Right atrium auricular region (tissue), 2 donors: ENCODE data around the gene SGCD. TPM values are rescaled to one million over a fixed set of nuclear protein-coding genes. Genes with fewer than 3 reads are reported as not detected.

ENCODE experiments used
- DNase-seq: peaks from one replicate; pipeline ENCODE4 v3.0.0-alpha.2; 2019; ENCODE audit warnings: low spot score
- H3K27ac ChIP-seq, 2 donors: fragments of 200-600 bp; sonication (generic); 1 replicate in 1 of 2; 2 replicates in 1 of 2; pipeline ENCODE4 v1.5.1; 2016 to 2019
- H3K27me3 ChIP-seq, 2 donors: fragments of 200-600 bp; sonication (generic); one replicate each; pipeline versions ENCODE4 v1.5.1 to v1.6.0; 2017 to 2019
- H3K36me3 ChIP-seq: fragments of 200-600 bp; sonication (generic); one replicate; pipeline ENCODE4 v1.5.1; 2016
- H3K4me1 ChIP-seq, 2 donors: fragments of 200-600 bp; sonication (generic); one replicate each; pipeline versions ENCODE4 v1.5.1 to v1.6.0; 2017 to 2019
- H3K4me3 ChIP-seq, 2 donors: fragments of 200-600 bp; sonication (generic); 1 replicate in 1 of 2; 2 replicates in 1 of 2; pipeline ENCODE4 v1.5.1; 2017 to 2019; ENCODE audit warnings: mild to moderate bottlenecking in 1 of 2, moderate library complexity in 1 of 2
- H3K9me3 ChIP-seq, 2 donors: fragments of 200-600 bp; sonication (generic); one replicate each; pipeline ENCODE4 v1.5.1; 2019
- CTCF ChIP-seq, 2 donors: fragments of 200-600 bp; sonication (generic); IDR thresholded peaks; one replicate each; pipeline ENCODE4 v1.5.1; 2019; ENCODE audit warnings: antibody characterized with exemption in 2 of 2
- total RNA-seq, 2 donors: library from RNA; depleted of rRNA; stranded (reverse); fragments of >200 nt; gene quantifications; one replicate each; pipeline ENCODE4 v1.1.0, GENCODE V29; 2016

SGCD gene
- total RNA-seq, 2 donors from 2014 or later: 56.2 to 85.1 TPM

GRCh38 chr5:156361436-156362109, 34.6 kb downstream of the SGCD start:
- H3K27me3 ChIP-seq: no peaks in the 10 kb centered on the region
- no peak for TF ChIP-seq CTCF (IDR thresholded peaks at IDR 0.05)
- no peak overlapping the region for H3K4me3 ChIP-seq
- no peaks in the 10 kb centered on the region for H3K9me3 ChIP-seq
- no peaks in the 10 kb centered on the region for H3K4me1 ChIP-seq
- H3K27ac ChIP-seq: no peak overlapping the region
- no peaks in the 10 kb centered on the region for H3K36me3 ChIP-seq
- no peak for DNase-seq

- no peaks in the 10 kb centered on the region for H3K4me1 ChIP-seq
- no peak for TF ChIP-seq CTCF (IDR thresholded peaks at IDR 0.05)
- no peak overlapping the region for H3K27ac ChIP-seq
- no peak overlapping the region for H3K4me3 ChIP-seq
- no peaks in the 10 kb centered on the region for H3K27me3 ChIP-seq
- H3K9me3 ChIP-seq: no peaks in the 10 kb centered on the region
- no peak for DNase-seq
- H3K36me3 ChIP-seq: no peaks in the 10 kb centered on the region
Observed at GRCh38 chr5:156363861-156364260, 36.9 kb downstream of the SGCD start.

GRCh38 chr5:156366521-156366920, 39.6 kb downstream of the SGCD start:
- TF ChIP-seq CTCF (IDR thresholded peaks at IDR 0.05): no peak
- H3K27me3 ChIP-seq: no peaks in the 10 kb centered on the region
- H3K4me1 ChIP-seq: no peaks in the 10 kb centered on the region
- no peak overlapping the region for H3K4me3 ChIP-seq
- no peak for DNase-seq
- no peaks in the 10 kb centered on the region for H3K36me3 ChIP-seq
- H3K27ac ChIP-seq: no peak overlapping the region
- no peaks in the 10 kb centered on the region for H3K9me3 ChIP-seq

- no peaks in the 10 kb centered on the region for H3K9me3 ChIP-seq
- TF ChIP-seq CTCF (IDR thresholded peaks at IDR 0.05): no peak
- H3K4me1 ChIP-seq: no peaks in the 10 kb centered on the region
- peak; percentile 62 for DNase-seq
- no peak overlapping the region for H3K4me3 ChIP-seq
- H3K27me3 ChIP-seq: no peaks in the 10 kb centered on the region
- no peak overlapping the region for H3K27ac ChIP-seq
- H3K36me3 ChIP-seq: no peaks in the 10 kb centered on the region
Observed at GRCh38 chr5:156367597-156367996, 40.6 kb downstream of the SGCD start.

- no peak for DNase-seq
- Histone ChIP-seq H3K27me3 (no peaks in the 10 kb centered on the region), H3K4me1 (peaks cover 0 to 9% of the 10 kb centered on the region in 2 donors), H3K27ac (no peak overlapping the region), H3K36me3 (no peaks in the 10 kb centered on the region), H3K9me3 (no peaks in the 10 kb centered on the region), H3K4me3 (no peak overlapping the region)
- TF ChIP-seq CTCF (IDR thresholded peaks at IDR 0.05): no peak
Observed at GRCh38 chr5:156375895-156376495, 49.0 kb downstream of the SGCD start.
